A673 (cell line): ENCODE measurements around the gene ERP27. TPM values are rescaled to one million over a fixed set of nuclear protein-coding genes. Genes with fewer than 3 reads are reported as not detected.

Experiments
- BruUV-seq: library from RNA; stranded (reverse); fragments of 400-500 nt; replicated peaks from 2 replicates; lab custom pipeline; 2021; lab: Mats Ljungman, UMichigan
- CTCF ChIA-PET: fragments of 300-600 bp; sonication (Branson Sonifier 250); formaldehyde crosslinking; loops from one replicate; lab custom pipeline; 2022; ENCODE audit warnings: antibody characterized with exemption; lab: Charles Lee
- POLR2A ChIA-PET: fragments of 300-600 bp; sonication (Branson Sonifier 250); formaldehyde crosslinking; loops from one replicate; lab custom pipeline; 2022; ENCODE audit warnings: antibody characterized with exemption; ENCODE audit not compliant: low non-redundant PET; lab: Charles Lee
- DNase-seq: peaks from one replicate; pipeline ENCODE4 v3.0.0-alpha.2; 2015; ENCODE audit warnings: low spot score
- H3K27ac ChIP-seq: fragments of 200-600 bp; sonication (generic); 2 replicates; pipeline ENCODE4 v1.5.1; 2016; ENCODE audit warnings: mixed run types, low read depth, mild to moderate bottlenecking, mixed read lengths, antibody characterized with exemption, low read length; ENCODE audit not compliant: poor library complexity, severe bottlenecking
- H3K27me3 ChIP-seq: fragments of 200-600 bp; sonication (generic); replicated peaks from 2 replicates; pipeline ENCODE4 v1.6.1; 2017; ENCODE audit warnings: mixed run types, low read depth, mild to moderate bottlenecking, mixed read lengths, antibody characterized with exemption, low read length; ENCODE audit not compliant: insufficient read depth, poor library complexity
- H3K36me3 ChIP-seq: fragments of 200-600 bp; sonication (generic); 2 replicates; pipeline ENCODE4 v1.6.1; 2016; ENCODE audit warnings: mixed run types, mild to moderate bottlenecking, mixed read lengths, antibody characterized with exemption, low read length; ENCODE audit not compliant: insufficient read depth, poor library complexity, severe bottlenecking
- H3K4me1 ChIP-seq: fragments of 200-600 bp; sonication (generic); 2 replicates; pipeline ENCODE4 v1.6.1; 2017; ENCODE audit warnings: mixed run types, mild to moderate bottlenecking, mixed read lengths, antibody characterized with exemption, low read length; ENCODE audit not compliant: insufficient read depth, poor library complexity, severe bottlenecking
- H3K4me3 ChIP-seq: fragments of 200-600 bp; sonication (generic); 2 replicates; pipeline ENCODE4 v1.5.1; 2016; ENCODE audit warnings: low read depth, mixed run types, mild to moderate bottlenecking, mixed read lengths, low read length; ENCODE audit not compliant: poor library complexity, severe bottlenecking
- H3K9me3 ChIP-seq: fragments of 200-600 bp; sonication (generic); 2 replicates; pipeline ENCODE4 v1.6.1; 2016; ENCODE audit warnings: mixed run types, low read depth, mild to moderate bottlenecking, mixed read lengths, antibody characterized with exemption, low read length; ENCODE audit not compliant: poor library complexity, severe bottlenecking
- CTCF ChIP-seq: fragments of 300-800, 200-600 bp; sonication (generic); conservative IDR thresholded peaks from 2 replicates; pipeline ENCODE4 v1.5.1; 2017; ENCODE audit warnings: low read depth, mild to moderate bottlenecking, antibody characterized with exemption, low read length, moderate library complexity, mixed read lengths
- EZH2 ChIP-seq: fragments of 200-600 bp; sonication (generic); IDR thresholded peaks from 2 replicates; pipeline ENCODE4 v1.6.1; 2017; ENCODE audit warnings: borderline replicate concordance, low read depth, mild to moderate bottlenecking, mixed read lengths, antibody characterized with exemption, low read length; ENCODE audit not compliant: poor library complexity, severe bottlenecking
- intact Hi-C: fragments of 100-400 bp; cut with micrococcal nuclease; formaldehyde crosslinking; loops from one replicate; pipeline ENCODE4 v1.10.0; 2022; ENCODE audit not compliant: unreplicated experiment
- total RNA-seq: library from RNA; stranded (reverse); gene quantifications from 2 replicates; pipeline ENCODE4 v1.2.3, GENCODE V29; 2021

The ERP27 gene
- total RNA-seq, 1 experiment from 2014 or later = not detected

GRCh38 chr12:14976658-14977057, 38.3 kb upstream of the ERP27 start:
- H3K4me1 ChIP-seq = no peaks in the 10 kb centered on the region
- TF ChIP-seq CTCF = no peak
- TF ChIP-seq EZH2 = no peak
- no peak for DNase-seq
- intact Hi-C loops = no loop called here
- no peaks in the 10 kb centered on the region for H3K9me3 ChIP-seq
- POLR2A ChIA-PET = no interaction called here
- H3K27ac ChIP-seq = no peak overlapping the region
- no peaks in the 10 kb centered on the region for H3K36me3 ChIP-seq
- BruUV-seq = no TSS peak
- H3K4me3 ChIP-seq = no peak overlapping the region
- H3K27me3 ChIP-seq = no peaks in the 10 kb centered on the region
- CTCF ChIA-PET = no interaction called here

GRCh38 chr12:14975457-14975856, 37.1 kb upstream of the ERP27 start:
- no peak for DNase-seq
- TF ChIP-seq CTCF (no peak), EZH2 (no peak)
- intact Hi-C loops = no loop called here
- Histone ChIP-seq H3K4me3 (no peak overlapping the region), H3K4me1 (no peaks in the 10 kb centered on the region), H3K9me3 (no peaks in the 10 kb centered on the region), H3K27me3 (no peaks in the 10 kb centered on the region), H3K27ac (no peak overlapping the region), H3K36me3 (no peaks in the 10 kb centered on the region)
- no TSS peak for BruUV-seq
- ChIA-PET CTCF (no interaction called here), POLR2A (no interaction called here)

- Histone ChIP-seq H3K27ac (no peak overlapping the region), H3K36me3 (no peaks in the 10 kb centered on the region), H3K4me1 (no peaks in the 10 kb centered on the region), H3K4me3 (no peak overlapping the region), H3K9me3 (no peaks in the 10 kb centered on the region), H3K27me3 (no peaks in the 10 kb centered on the region)
- ChIA-PET POLR2A (no interaction called here), CTCF (no interaction called here)
- TF ChIP-seq EZH2 (no peak), CTCF (no peak)
- intact Hi-C loops = no loop called here
- BruUV-seq = no TSS peak
- no peak for DNase-seq
Measured at GRCh38 chr12:14974633-14975032, 36.3 kb upstream of the ERP27 start.
